ENCODE results near the gene AMFR.

DNA sequence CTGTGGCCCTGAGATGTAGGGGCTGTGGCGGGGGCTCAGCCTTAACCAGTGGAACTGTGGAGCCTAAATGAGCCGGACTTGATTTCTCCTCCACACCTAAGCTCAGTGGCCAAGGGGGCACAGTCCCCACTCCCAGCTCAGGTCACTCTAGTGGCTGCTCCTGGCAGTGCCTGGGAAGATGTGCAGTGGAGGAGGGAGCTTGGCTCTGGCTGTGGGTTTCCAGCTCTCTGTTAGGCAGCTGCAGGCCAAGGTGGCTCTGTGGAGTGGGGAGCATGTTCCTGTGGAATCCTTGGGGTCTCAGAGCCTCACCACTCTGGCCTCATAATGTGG is 76.3 kb downstream of the AMFR start:
- TF ChIP-seq, protein P1, sequence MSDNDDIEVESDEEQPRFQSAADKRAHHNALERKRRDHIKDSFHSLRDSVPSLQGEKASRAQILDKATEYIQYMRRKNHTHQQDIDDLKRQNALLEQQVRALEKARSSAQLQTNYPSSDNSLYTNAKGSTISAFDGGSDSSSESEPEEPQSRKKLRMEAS (IDR thresholded peaks at IDR 0.05): no peak
- TF ChIP-seq EZH2 (IDR thresholded peaks at IDR 0.05; ENCODE audit: low read depth, low read length, severe bottlenecking): no peak
